T-helper 2 cell (primary cell): ENCODE data around the gene FAM222B.

Source experiments
- DNase-seq, 5 experiments: peaks; one replicate each; pipeline versions ENCODE4 v3.0.0 to v3.0.0-alpha.2; 2012 to 2022

The FAM222B gene

DNA sequence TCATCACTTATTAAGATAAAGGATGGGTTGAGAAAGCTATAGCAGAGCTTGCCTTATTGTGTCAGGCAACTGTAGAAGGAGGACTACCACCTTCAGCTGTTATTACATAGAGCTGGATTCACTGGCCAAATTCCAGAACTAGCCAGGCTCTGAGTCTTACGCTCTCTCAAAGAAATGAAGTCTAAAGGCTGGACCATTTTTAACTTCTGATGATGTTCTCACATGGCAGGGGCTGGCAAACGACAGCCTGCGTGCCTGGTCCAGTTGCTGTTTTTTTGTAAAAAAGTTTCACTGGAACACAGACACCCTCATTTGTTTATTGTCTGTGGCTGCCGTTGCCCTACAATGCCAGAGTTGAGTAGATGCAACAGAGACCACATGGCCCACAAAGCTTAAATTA lies 77.6 kb downstream of the FAM222B start:
- no peak for DNase-seq

DNA sequence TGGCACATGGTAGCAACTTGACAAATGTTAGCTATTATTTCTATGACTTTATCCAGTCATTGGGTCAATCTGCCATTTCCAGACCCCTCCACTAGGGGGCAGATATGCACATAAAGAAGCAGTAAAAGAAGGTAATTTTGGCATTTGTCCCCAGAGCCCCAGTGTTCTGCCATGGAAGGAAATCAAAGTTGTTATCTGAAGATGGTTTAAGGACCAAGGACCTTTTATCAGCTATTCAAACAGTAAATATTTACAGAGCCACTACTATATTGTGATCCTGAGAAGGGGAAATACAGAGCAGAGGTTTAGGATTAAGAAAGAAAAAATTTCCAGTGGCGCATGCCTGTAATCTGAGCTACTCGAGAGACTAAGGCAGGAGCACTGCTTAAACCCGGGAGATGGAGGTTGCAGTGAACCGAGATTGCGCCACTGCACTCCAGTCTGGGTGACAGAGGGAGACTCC lies 78.8 kb downstream of the FAM222B start:
- peak in 4 of 5 experiments; percentile 59 to 73 (median 68) for DNase-seq

DNA sequence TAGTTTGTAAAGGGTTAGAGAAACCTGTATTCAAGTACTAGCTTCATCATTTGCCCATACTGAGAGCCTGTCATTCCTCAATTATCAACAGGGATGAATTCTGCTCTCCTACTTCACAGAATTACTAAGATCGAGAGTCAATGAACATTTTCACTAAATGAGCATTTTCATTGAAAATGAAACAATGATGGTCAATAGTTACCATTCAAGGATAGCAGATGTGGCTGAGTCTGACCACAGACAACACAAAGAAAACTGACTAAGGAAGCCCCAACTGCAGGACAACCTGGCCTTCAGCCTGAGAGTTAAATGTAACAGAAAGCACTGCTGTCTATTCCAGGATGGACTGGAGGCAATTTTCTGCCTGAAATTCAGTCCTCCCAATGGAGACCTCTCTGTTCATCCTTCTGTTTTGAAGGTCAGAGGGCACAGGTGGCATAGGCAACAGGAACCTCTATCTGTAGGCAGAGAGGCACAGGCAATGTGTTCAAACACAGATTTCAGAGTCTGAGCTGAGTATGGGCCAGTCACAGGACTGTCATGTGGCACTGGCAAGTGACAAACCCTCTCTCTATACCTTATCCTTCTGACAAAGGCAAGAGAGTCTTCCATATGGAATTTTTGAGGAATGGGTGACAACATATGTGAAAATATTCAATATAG lies 79.3 kb downstream of the FAM222B start:
- DNase-seq = peak in 1 of 5 experiments; percentile 21

DNA sequence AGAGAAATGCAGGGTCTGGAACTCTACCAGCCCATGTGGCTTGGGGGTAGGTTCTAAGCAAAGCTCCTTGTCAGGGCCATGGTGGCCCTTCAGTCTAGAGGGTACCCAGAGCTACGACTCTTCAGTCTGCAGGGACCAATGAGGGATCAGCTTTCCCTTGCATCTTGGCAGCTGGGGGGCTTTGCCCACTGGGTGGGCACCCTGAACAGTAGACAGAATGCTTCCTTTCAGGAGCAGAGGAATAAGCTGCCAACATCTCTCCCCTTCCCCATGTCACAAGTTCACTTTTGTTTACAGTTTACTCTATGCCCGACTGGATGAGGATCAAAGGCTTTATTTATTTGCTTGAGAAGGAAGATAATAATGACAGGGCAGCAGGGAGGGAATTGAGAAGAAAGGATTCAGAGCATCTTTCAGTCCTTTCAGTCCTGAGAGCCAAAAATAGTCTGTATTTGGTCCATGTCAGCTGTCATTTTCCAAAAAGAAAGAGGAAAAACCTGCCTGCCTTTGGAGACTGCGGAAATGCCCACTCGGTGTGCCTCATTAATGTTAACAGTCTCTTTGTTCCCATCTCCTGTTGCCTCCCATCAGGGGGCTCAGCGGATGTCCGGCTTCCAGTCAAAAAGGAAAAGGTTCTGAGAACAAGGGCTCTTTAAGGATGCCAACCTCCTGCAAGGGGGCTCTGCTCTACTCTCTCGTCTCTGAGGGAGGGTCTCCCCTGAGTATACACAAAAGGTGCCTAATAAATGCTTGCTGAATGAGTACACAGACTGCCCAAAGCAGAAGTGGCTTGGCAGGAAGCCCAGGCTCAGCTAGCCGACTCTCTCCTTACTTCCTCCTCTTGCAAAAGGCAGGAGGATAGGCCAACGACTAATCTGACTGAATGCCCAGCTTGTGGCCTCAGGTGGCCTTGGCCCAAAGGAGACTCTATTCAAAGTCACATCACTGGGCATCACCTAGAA lies 81.7 kb downstream of the FAM222B start:
- DNase-seq = no peak

DNA sequence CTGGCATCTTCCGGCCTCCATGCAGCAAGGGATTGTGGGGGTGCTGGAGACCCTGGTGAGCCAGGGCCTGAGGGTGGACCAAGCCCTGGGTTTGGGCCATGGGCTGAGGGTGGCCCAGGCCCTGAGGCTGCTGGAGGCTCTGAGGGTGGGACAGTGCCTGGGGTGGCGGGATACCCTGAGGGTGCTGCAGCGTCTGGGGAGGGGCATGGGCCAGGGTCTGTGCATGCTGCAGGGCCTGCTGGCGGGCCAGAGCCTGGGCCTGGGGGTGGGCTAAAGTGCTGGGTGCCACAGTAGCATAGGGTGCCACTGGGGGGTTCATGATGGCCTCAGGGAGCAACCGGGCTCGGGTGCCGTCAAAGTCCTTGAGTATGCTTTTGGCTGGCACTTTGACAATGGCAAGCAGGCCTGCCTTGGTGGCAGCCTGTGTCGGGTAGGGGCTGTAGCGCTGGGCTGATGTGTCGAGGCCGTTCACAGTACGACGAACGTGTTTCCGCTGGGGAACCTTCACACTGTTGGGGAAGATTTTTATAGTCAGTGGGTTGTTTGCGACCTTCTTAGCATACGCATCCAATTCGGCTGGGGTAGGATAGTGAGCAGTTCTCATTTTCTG lies 83.2 kb downstream of the FAM222B start:
- no peak for DNase-seq

DNA sequence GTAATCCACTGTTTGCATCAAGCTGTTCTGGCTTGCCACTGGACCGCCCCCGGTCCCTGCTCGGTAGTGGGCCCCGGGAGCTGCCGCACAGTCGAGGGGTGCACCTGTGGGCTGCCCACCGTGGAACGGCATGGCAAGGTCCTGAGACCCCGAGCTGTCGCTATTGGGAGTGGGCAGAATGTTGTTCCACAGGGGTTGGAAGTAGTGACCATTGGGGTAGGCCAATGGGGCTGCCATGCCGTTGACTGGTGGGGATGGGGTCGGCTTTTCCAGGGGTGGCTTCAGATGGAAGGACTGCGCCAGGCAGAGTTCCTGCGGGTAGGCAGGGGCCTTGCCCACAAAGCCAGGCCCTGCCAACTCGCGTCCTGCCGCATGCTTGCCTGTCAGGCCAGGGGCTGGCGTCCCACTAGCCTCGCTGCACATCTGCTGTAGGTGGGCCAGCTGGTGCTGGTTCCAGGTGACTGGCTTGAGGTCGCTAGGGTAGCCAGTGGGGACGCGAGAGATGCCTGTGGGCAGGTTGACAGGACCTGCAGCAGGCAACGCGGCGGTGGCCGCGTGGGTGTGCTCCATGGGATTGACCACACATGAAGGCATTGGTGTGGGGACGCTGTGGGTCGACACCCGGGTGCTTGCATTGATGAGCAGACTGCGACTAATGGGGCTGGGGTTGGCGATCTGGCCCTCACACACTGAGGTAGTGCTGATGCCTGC lies 84.0 kb downstream of the FAM222B start:
- DNase-seq = no peak

DNA sequence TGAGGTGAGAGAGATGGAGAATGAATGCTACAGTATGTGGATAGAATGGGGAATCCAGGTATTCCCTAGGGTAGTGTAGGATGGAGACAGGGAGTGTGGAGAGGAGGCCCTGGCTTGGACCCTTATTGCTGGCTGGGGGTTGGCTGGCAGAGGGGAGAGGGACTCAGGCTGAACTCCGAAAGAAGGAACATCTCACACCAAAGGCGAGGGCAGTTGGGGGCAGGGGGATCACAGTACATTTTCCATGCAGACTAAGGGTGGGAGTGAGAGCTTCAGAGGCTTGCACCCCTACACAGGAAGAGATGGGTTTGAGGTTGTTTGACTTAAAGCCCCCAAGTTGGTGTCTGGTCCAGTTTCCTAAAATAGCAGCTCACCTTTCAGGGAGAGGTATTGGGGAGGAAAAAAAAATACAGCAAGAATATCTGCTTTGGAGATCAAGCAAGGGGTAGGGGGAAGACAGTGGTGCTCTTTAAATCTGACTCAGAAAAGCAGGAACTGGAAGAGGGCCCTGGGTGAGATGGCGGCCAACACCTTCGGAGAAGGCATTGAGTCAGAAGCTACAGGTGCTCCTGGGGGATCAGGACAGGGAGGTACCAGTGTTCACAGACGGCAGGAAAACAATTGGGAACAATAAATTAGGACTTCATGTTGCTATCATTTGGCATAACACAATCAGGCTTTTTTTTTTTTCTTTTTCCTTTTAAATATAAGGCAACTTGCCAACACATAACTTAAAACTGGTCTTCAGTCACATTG lies 86.4 kb downstream of the FAM222B start:
- DNase-seq = no peak

DNA sequence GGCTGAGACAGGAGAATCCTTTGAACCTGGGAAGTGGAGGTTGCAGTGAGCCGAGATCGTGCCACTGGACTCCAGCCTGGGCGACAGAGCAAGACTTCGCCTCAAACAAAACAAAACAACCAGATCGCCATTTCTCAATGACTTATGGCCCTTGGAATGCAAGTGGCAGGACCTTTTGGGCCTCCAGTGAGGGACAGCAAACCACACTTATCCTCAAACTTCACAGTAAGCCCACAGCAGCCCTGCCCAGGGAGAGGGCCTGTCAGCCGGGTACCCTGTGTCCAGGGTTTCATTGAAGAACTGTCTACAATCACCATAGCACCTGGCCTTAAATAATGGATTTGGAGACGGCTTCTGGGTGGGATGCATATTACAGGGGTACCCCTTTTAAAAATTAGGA lies 87.1 kb downstream of the FAM222B start:
- DNase-seq = no peak

DNA sequence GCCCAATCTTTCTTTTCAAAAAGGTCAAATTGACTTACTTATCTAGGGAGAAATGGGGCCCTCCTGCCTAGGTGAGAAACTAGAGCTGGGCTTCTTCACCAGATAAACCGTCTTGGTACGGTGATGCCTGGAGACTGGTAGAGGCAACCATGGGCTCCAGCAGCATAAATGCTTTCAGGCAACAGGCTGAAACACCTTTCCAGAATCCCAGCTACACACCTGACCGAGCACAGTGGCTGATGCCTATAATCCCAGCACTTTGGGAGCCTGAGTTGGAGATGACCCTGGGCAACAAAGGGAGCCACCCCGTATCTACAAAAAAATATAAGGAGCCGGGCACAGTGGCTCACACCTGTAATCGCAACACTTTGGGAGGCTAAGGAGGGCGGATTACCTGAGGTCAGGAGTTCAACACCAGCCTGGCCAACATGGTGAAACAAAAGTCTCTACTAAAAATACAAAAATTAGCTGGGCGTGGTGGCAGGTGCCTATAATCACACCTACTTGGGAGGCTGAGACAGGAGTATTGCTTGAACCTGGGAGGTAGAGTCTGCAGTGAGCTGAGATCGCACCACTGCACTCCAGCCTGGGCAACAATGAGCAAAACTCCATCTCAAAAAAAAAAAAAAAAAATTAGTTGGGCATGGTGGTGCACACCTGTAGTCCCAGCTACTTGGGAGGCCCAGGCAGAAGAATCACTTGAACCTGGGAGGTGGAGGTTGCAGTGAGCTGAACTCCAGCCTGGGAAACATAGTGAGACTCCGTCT lies 90.8 kb downstream of the FAM222B start:
- no peak for DNase-seq

DNA sequence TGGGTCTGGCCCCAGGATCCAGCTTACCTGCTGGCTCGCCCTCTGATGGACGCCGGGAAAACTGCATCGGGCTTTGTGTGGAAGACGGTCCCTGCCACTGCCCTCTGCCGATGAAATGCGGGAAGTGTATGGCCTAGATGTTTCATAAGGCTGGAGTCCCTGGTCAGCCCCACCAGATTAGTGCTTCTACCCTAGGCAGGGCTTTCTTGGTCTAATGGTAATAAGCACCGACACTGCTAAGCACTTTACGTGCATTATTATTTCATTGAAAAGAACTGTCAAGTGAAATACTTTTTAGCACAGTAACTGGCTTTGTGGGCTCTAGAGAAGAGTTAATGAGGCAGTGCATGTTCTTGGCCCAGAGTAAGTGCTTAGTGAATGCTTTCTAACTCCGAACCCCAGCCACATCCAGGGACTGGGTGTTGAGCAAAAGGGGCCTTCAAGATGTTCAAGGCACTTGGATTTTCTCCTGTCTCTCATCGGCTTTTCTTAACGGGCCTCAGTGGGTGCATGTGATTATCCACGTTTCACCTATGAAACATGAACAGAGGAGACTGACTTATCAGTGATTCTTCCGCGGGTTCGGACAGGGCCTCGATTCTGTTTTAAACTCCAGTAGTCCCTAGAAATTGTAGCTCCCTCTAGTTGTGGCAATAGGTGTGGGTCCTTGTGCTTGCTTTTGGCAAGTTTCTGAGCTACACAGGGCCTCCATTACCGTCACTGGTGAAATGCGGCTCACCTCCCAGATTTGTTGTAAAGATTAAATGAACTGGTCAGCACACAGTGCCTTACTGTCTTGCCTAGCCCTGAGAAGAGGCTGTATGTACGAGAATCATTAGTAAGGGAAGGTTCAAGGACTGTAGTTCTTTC lies 92.2 kb downstream of the FAM222B start:
- peak; percentile 72 to 85 (median 83) for DNase-seq

DNA sequence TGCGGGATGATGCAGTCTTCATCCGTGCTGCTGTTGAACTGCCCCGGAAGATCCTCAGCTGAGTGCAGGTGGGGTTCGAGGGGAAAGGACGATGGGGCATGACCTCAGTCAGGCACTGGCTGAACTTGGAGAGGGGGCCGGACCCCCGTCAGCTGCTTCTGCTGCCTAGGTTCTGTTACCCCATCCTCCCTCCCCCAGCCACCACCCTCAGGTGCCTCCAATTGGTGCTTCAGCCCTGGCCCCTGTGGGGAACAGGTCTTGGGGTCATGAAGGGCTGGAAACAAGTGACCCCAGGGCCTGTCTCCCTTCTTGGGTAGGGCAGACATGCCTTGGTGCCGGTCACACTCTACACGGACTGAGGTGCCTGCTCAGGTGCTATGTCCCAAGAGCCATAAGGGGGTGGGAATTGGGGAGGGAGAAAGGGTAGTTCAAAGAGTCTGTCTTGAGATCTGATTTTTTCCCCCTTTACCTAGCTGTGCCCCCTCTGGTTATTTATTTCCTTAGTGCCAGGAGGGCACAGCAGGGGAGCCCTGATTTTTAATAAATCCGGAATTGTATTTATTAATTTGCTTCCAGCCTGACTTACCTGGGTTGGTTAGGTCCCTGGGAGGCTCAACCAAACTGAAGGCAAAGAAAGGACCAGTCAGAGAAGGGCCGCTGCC lies 92.9 kb downstream of the FAM222B start:
- DNase-seq = no peak

DNA sequence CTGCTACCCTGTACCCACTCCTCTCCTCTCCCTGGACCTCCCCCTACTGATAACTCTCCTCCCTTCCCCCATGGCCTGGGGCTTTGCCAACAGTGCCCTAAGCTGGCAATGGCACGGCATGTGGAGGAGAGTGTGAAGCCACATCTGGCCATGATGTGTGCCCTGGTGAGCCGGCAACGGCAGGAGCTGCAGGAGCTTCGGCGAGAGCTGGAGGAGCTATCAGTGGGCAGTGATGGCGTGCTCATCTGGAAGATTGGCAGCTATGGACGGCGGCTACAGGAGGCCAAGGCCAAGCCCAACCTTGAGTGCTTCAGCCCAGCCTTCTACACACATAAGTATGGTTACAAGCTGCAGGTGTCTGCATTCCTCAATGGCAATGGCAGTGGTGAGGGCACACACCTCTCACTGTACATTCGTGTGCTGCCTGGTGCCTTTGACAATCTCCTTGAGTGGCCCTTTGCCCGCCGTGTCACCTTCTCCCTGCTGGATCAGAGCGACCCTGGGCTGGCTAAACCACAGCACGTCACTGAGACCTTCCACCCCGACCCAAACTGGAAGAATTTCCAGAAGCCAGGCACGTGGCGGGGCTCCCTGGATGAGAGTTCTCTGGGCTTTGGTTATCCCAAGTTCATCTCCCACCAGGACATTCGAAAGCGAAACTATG lies 93.6 kb downstream of the FAM222B start:
- no peak for DNase-seq

DNA sequence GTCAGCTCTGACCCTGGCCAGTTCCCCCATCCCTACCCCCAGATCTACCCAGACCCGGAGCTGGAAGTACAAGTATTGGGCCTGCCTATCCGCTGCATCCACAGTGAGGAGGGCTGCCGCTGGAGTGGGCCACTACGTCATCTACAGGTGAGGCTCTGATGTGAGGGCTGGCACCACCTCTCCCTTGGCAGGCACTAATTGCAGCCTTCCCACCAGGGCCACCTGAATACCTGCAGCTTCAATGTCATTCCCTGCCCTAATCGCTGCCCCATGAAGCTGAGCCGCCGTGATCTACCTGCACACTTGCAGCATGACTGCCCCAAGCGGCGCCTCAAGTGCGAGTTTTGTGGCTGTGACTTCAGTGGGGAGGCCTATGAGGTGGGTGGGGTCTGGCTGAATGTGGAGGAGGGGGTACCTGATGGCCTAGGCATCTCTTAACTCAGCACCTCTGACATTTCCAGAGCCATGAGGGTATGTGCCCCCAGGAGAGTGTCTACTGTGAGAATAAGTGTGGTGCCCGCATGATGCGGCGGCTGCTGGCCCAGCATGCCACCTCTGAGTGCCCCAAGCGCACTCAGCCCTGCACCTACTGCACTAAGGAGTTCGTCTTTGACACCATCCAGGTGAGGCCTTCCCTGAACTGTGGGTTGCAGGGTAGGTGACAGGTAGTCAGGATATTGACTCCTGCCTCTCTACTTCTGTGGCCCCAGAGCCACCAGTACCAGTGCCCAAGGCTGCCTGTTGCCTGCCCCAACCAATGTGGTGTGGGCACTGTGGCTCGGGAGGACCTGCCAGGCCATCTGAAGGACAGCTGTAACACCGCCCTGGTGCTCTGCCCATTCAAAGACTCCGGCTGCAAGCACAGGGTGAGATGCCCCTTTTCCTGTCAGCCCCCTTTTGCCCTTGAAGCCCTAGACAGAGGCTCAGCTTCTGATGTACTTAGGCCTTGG lies 94.5 kb downstream of the FAM222B start:
- no peak for DNase-seq

DNA sequence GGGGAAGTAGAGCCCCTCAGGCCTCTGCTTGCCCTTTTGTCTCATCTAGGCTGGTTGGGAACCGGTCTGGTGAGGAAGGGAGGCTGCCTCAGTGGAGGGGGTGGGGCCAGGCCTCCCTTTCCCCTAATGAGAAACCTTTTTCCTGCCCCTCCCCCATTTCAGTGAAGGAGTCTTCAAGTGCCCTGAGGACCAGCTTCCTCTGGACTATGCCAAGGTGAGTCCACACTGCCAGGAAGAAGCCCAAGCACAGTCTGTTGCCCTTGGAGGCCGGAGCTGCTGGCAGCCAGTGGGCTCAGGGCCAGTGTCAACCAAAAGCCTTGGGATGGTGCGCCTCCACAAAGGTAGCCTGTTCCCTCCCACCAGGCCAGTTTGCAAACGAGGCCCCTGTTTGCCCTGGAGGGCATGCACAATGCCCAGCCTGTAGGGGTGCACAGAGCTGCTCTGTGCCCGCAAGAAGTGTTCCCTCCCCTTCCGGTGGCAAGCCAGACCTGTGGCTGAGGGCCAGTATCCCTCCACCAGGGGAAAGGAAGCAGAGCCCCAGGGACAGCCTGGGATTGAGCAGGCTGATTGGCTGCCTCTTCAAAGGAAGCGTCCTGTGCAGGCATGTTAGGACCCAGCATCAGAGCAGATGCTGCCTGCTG lies 95.4 kb downstream of the FAM222B start:
- no peak for DNase-seq

DNA sequence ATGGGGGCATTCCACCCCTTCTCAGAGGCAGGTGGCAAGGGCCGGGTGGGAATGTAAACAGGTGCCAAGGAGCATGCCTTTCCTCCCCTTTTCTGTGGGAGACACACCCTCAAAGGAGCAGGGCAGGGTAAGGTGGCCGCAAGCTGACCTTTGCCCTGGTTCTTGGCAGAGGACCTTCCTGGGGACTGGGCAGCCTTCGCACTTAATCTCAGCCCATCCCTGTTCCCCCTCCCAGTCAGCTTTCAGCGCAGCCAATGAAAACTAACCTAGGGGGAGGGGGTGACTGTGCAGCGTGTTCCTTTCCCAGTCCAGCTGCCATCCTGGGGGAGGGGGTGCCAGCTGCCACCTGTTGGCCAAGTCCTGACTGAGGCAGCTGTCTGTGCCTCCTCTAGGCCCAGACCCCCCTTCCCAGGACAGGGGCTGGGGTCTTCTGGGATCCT lies 96.0 kb downstream of the FAM222B start:
- no peak for DNase-seq

DNA sequence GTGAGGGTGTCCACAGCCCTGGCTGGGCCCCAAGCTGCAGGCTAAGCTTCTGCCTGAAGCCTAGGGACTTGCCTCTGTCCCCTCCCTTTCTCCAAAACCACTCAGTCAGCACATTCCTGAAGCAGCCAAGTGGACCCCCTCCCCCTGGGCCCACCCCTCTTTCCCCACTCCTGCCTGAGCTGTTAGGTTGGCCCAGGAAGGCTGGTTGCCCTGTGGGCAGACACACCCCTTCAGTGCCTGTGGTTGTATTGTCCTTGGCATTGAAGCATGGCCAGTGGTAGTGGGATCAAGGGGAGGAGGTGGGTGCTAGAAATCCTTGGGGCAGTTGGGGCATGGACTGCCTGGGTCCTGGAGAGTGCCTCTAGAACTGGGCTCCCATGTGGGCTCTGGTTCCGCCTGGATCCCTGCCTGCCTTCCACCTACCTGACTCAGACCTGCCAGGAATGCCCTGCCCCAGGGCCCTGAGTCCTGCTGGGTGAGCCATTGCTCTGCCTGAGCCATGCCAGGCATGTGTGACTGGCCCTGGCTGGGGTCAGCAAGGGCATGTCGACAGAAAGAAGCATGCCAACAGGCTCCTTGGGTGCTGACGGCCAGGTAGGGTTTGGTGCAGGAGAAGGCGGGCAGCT lies 96.7 kb downstream of the FAM222B start:
- no peak for DNase-seq
